CD14-positive monocyte (primary cell): ENCODE data around the gene SORBS2. TPM values are rescaled to one million over a fixed set of nuclear protein-coding genes. Genes with fewer than 3 reads are reported as not detected.

Experiments used
- DNase-seq, 3 donors: peaks; one replicate each; pipeline ENCODE4 v3.0.0-alpha.2; 2011 to 2022
- H2AFZ ChIP-seq: 2 replicates; pipeline ENCODE4 v1.6.0; 2012; ENCODE audit warnings: mild to moderate bottlenecking, low read depth, low read length, inconsistent platforms; ENCODE audit not compliant: insufficient read depth, poor library complexity, severe bottlenecking
- H3K27ac ChIP-seq, 2 donors: 1 replicate in 1 of 2; 2 replicates in 1 of 2; pipeline ENCODE4 v1.5.1; 2012 to 2013; ENCODE audit warnings: low read length in 2 of 2, control low read depth in 1 of 2, inconsistent platforms in 1 of 2, low read depth in 1 of 2, mild to moderate bottlenecking in 1 of 2
- H3K27me3 ChIP-seq, 2 donors: one replicate each; pipeline versions ENCODE4 v1.6.0 to v1.6.1; 2011 to 2013; ENCODE audit warnings: low read length in 2 of 2; ENCODE audit not compliant: control insufficient read depth in 2 of 2, insufficient read depth in 2 of 2
- H3K36me3 ChIP-seq, 2 donors: replicated peaks in 1 of 2; 1 replicate in 1 of 2; 2 replicates in 1 of 2; pipeline versions ENCODE4 v1.5.1 to v1.6.1; 2012 to 2013; ENCODE audit warnings: low read length in 2 of 2, control low read depth in 1 of 2, inconsistent platforms in 1 of 2, mild to moderate bottlenecking in 1 of 2; ENCODE audit not compliant: insufficient read depth in 2 of 2, control insufficient read depth in 1 of 2
- H3K4me1 ChIP-seq, 2 donors: 1 replicate in 1 of 2; 2 replicates in 1 of 2; pipeline versions ENCODE4 v1.5.1 to v1.6.1; 2012 to 2013; ENCODE audit warnings: low read length in 2 of 2, control low read depth in 1 of 2, inconsistent platforms in 1 of 2, mild to moderate bottlenecking in 1 of 2, moderate library complexity in 1 of 2; ENCODE audit not compliant: insufficient read depth in 2 of 2, control insufficient read depth in 1 of 2
- H3K4me2 ChIP-seq: replicated peaks from 2 replicates; pipeline ENCODE3; 2012; ENCODE audit warnings: low read length, moderate library complexity, mild to moderate bottlenecking; ENCODE audit not compliant: poor library complexity, severe bottlenecking; ENCODE audit errors: extremely low read depth
- H3K4me3 ChIP-seq, 3 experiments: fragments of 200-600 bp in 1 of 3; sonication (generic) in 1 of 3; replicated peaks in 1 of 3; 1 replicate in 2 of 3; 2 replicates in 1 of 3; pipeline ENCODE4 v1.5.1; 2011 to 2013; ENCODE audit warnings: low read length in 3 of 3, mild to moderate bottlenecking in 3 of 3, control low read depth in 2 of 3, low read depth in 2 of 3, inconsistent platforms in 1 of 3, moderate library complexity in 1 of 3
- H3K79me2 ChIP-seq: 2 replicates; pipeline ENCODE4 v1.6.0; 2012; ENCODE audit warnings: mild to moderate bottlenecking, control low read depth, inconsistent platforms, low read length, moderate library complexity; ENCODE audit not compliant: insufficient read depth
- H3K9ac ChIP-seq: 2 replicates; pipeline ENCODE4 v1.6.0; 2017; ENCODE audit warnings: low read length, mild to moderate bottlenecking; ENCODE audit not compliant: insufficient read depth, poor library complexity, severe bottlenecking
- H3K9me3 ChIP-seq, 2 donors: replicated peaks in 1 of 2; 1 replicate in 1 of 2; 2 replicates in 1 of 2; pipeline versions ENCODE4 v1.5.1 to v1.6.1; 2012 to 2013; ENCODE audit warnings: low read length in 2 of 2, control low read depth in 1 of 2; ENCODE audit not compliant: control insufficient read depth in 1 of 2, insufficient read depth in 1 of 2
- H4K20me1 ChIP-seq: 2 replicates; pipeline ENCODE4 v1.6.0; 2012; ENCODE audit warnings: mild to moderate bottlenecking, low read length, control low read depth, moderate library complexity; ENCODE audit not compliant: insufficient read depth
- H3K27ac Mint-ChIP-seq, 7 donors: one replicate each; pipeline ENCODE4 v1.8.0; 2020; ENCODE audit warnings: mild to moderate bottlenecking in 7 of 7, mixed read lengths in 7 of 7, moderate library complexity in 6 of 7, inconsistent platforms in 2 of 7
- H3K27me3 Mint-ChIP-seq, 3 donors: one replicate each; pipeline ENCODE4 v1.8.0; 2021 to 2022; ENCODE audit warnings: low read depth in 3 of 3, mild to moderate bottlenecking in 3 of 3, mixed read lengths in 3 of 3, moderate library complexity in 3 of 3, inconsistent platforms in 1 of 3
- H3K36me3 Mint-ChIP-seq, 2 donors: one replicate each; pipeline ENCODE4 v1.8.0; 2020; ENCODE audit warnings: mixed read lengths in 2 of 2, inconsistent platforms in 1 of 2, mild to moderate bottlenecking in 1 of 2
- H3K4me1 Mint-ChIP-seq: one replicate; pipeline ENCODE4 v1.8.0; 2020; ENCODE audit warnings: mild to moderate bottlenecking, mixed read lengths
- H3K4me3 Mint-ChIP-seq, 2 donors: one replicate each; pipeline ENCODE4 v1.8.0; 2020; ENCODE audit warnings: mild to moderate bottlenecking in 2 of 2, mixed read lengths in 2 of 2, moderate library complexity in 1 of 2
- H3K9me3 Mint-ChIP-seq, 7 donors: one replicate each; pipeline ENCODE4 v1.8.0; 2020 to 2022; ENCODE audit warnings: mixed read lengths in 7 of 7, mild to moderate bottlenecking in 6 of 7, moderate library complexity in 6 of 7, inconsistent platforms in 2 of 7
- CTCF ChIP-seq: fragments of 200-600 bp; IDR thresholded peaks from one replicate; pipeline ENCODE4 v1.8.0; 2022; ENCODE audit warnings: antibody characterized with exemption, mild to moderate bottlenecking
- WGBS: methylation state at CpG from one replicate; pipeline ENCODE4 v1.1.5; 2013; ENCODE audit warnings: missing lambda C conversion rate; ENCODE audit not compliant: insufficient coverage; 5-methylcytosine and 5-hydroxymethylcytosine counted together
- intact Hi-C, 2 donors: fragments of 100-400 bp; cut with micrococcal nuclease; formaldehyde crosslinking; loops; one replicate each; pipeline versions ENCODE4 v1.15.0 to v1.15.1; 2023
- polyA plus RNA-seq, 3 donors: library from polyadenylated mRNA; depleted of rRNA in 1 of 3; unstranded in 2 of 3; stranded (reverse) in 1 of 3; fragments of 300-500 nt in 2 of 3; fragments of >200 nt in 1 of 3; fragmentation: Illumina TruSeq in 2 of 3; gene quantifications; 1 replicate in 2 of 3; 2 replicates in 1 of 3; pipeline ENCODE4 v1.2.3, GENCODE V29; 2012 to 2021

SORBS2 gene
- polyA plus RNA-seq, 3 donors = not detected

- no peaks in the 10 kb centered on the region for H3K36me3 Mint-ChIP-seq
- Histone ChIP-seq H3K79me2 (no peaks in the 10 kb centered on the region), H4K20me1 (no peaks in the 10 kb centered on the region), H3K4me2 (no peak overlapping the region), H3K27me3 (peaks cover 8 to 14% of the 10 kb centered on the region in 2 donors), H3K4me3 (no peak overlapping the region), H2AFZ (no peak overlapping the region), H3K4me1 (no peaks in the 10 kb centered on the region), H3K9ac (no peak overlapping the region), H3K9me3 (no peaks in the 10 kb centered on the region), H3K36me3 (no peaks in the 10 kb centered on the region), H3K27ac (no peak overlapping the region)
- no peak for TF ChIP-seq CTCF
- no CpG with 5 or more reads among the region's 4 CpGs for WGBS
- H3K9me3 Mint-ChIP-seq = peaks cover 0 to 4% (median 0%) of the 10 kb centered on the region in 7 donors
- DNase-seq = no peak
- intact Hi-C loops = no loop called here
- no peak overlapping the region for H3K4me3 Mint-ChIP-seq
- peaks cover 4% of the 10 kb centered on the region for H3K4me1 Mint-ChIP-seq
- H3K27me3 Mint-ChIP-seq = peaks cover 1 to 25% (median 2%) of the 10 kb centered on the region in 3 donors
- H3K27ac Mint-ChIP-seq = no peak overlapping the region
These were observed 36.0 kb downstream of the SORBS2 start for GRCh38 chr4:185775792-185776555.

- no peak overlapping the region for H2AFZ ChIP-seq
These were observed 36.9 kb downstream of the SORBS2 start for GRCh38 chr4:185774845-185775680.

More at GRCh38 chr4:185774845-185775680, 36.9 kb downstream of the SORBS2 start:
- intact Hi-C loops = no loop called here
- H3K4me3 Mint-ChIP-seq = no peak overlapping the region
- Histone ChIP-seq H3K79me2 (no peaks in the 10 kb centered on the region), H3K36me3 (no peaks in the 10 kb centered on the region), H3K27me3 (peaks cover 8 to 14% of the 10 kb centered on the region in 2 donors), H3K9ac (no peak overlapping the region), H3K4me3 (no peak overlapping the region), H3K9me3 (no peaks in the 10 kb centered on the region), H3K4me2 (no peak overlapping the region), H4K20me1 (no peaks in the 10 kb centered on the region), H3K4me1 (no peaks in the 10 kb centered on the region), H3K27ac (no peak overlapping the region)
- H3K27ac Mint-ChIP-seq = peak overlapping the region in 1 of 7 donors; percentile 15
- H3K9me3 Mint-ChIP-seq = peaks cover 0 to 8% (median 0%) of the 10 kb centered on the region in 7 donors
- no peak for DNase-seq
- H3K4me1 Mint-ChIP-seq = peaks cover 4% of the 10 kb centered on the region
- H3K27me3 Mint-ChIP-seq = peaks cover 1 to 26% (median 2%) of the 10 kb centered on the region in 3 donors
- 0% methylated on average over 1 of the region's 5 CpGs for WGBS
- TF ChIP-seq CTCF = no peak
- H3K36me3 Mint-ChIP-seq = no peaks in the 10 kb centered on the region
